KBM-7 (cell line): ENCODE results near the gene RIC8B.

ENCODE experiments used
- DNase-seq: peaks from one replicate; pipeline ENCODE4 v3.0.0-alpha.2; 2015
- in situ Hi-C: fragments of 300-500 bp; cut with MboI; formaldehyde crosslinking; loops from 2 replicates; pipeline ENCODE4 v1.14.3; 2020; ENCODE audit warnings: low sequenced_read_pairs, low pct_unique_long_range_greater_than_20kb, mixed read lengths

The RIC8B gene

GRCh38 chr12:106783515-106783914 lies 9.0 kb downstream of the RIC8B start:
- in situ Hi-C loops, result no loop called here
- no peak for DNase-seq

- no peak for DNase-seq
- in situ Hi-C loops, result no loop called here
Measured at GRCh38 chr12:106790020-106790419, 15.5 kb downstream of the RIC8B start.

DNA sequence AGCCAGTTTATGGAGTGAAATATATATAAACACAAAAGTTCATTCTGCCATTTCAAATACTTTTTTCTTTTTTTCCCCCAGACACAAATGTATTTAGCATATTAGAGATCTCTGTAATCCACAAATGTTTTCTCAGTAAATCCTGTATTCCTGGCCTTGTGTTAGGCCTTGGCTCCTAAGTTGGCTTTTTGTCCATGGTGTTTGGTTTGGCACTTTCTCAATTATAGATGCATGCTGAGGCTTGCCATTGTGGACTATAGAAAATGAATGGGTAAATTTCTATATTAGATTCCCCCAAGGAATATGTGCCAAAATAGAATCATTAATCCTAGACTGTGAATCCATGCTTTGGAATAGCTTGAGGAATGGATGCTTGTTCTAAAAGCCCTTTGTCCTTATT lies 17.0 kb downstream of the RIC8B start:
- no peak for DNase-seq
- in situ Hi-C loops, result no loop called here

GRCh38 chr12:106794369-106794768 lies 19.9 kb downstream of the RIC8B start:
- DNase-seq, result no peak
- in situ Hi-C loops, result no loop called here

GRCh38 chr12:106801167-106801708 lies 26.8 kb downstream of the RIC8B start:
- in situ Hi-C loops, result no loop called here
- no peak for DNase-seq

DNA sequence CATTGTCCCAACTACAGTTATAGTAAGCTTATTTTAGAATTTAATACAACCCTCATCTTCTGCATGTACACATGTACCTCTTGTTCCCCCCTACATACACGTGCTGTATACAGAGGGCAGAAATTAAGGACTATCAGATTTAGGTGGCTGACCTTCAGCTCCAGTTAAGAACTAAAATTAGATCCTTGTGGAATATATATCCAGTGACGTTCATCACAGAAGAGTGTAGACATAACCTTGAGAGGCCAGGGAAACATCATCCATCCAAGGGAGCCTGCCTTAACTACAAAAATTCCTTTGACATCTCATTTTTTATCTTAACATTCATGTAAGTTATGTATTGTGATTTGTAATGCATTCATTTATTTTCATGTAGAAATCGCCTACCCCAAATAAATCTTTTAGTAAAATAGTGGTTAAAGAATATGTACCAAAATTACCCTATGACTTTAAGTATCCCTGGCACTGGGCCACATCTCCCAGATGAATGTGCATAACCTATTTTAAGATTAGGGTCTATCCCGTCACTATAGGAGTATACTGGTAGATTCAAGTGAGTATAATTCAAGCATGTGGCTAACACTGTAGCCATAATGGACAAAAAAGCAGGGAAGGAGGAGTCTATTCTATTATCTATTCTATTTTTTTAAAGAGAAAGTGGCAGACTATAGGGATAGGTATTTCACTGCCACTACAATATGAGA lies 27.5 kb downstream of the RIC8B start:
- DNase-seq, result no peak
- in situ Hi-C loops, result no loop called here

- DNase-seq, result no peak
- in situ Hi-C loops, result no loop called here
Measured at GRCh38 chr12:106804668-106805067, 30.2 kb downstream of the RIC8B start.

DNA sequence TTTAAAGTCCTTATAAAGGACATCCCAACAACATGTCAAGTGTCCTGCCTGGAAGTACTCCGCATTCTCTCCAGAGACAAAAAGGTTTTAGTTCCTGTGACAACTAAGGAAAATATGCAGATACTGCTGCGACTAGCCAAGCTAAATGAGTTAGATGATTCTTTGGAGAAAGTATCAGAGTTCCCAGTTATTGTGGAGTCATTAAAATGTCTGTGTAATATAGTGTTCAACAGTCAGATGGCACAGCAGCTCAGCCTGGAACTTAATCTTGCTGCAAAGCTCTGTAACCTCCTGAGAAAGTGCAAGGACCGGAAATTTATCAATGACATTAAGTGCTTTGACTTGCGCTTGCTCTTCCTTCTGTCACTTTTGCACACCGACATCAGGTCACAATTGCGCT lies 40.2 kb downstream of the RIC8B start:
- DNase-seq, result no peak

GRCh38 chr12:106815741-106816140 lies 41.3 kb downstream of the RIC8B start:
- in situ Hi-C loops, result no loop called here
- DNase-seq, result no peak

More for the DNA sequence above, 40.2 kb downstream of the RIC8B start:
- in situ Hi-C loops, result no loop called here

- no peak for DNase-seq
- in situ Hi-C loops, result no loop called here
Measured at GRCh38 chr12:106816231-106816630, 41.7 kb downstream of the RIC8B start.

DNA sequence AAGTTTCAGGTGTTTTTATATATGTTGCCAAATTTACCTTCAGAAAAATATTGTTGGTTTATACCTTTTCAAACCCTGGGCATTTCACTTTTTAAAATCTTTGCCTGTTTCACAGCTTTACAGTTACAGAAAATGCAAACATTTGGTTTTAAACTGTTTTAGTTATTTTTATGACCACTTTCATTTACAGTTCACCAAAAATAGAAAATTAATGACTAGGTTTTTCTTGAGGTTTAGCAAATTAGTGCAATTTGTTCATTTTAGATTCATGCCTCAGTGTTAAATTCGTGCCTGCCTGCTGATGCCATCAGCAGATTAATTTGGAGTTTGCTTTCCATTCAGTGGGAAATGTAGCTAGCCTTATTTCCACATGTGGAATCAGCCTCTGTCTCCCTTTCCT lies 45.5 kb downstream of the RIC8B start:
- in situ Hi-C loops, result no loop called here
- DNase-seq, result no peak

DNA sequence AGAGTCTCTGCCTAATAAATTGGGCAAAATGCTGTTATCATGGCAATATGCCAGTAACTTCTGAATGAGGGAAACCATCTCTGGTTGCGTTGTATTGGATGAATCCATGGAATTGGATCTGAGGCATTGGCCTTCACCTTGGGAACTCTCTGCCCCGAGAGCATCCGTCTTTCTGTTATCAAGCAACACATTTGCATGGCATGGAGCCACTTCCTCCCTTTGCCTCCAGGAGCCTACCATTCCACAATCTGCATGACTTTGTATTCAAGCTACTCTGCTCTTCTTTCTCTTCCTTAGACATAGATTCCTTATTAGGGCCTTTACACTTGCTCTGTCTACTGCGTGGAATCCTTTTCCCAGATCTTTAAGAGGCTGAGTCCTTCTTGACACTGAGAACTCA lies 57.2 kb downstream of the RIC8B start:
- DNase-seq, result no peak
- in situ Hi-C loops, result no loop called here

DNA sequence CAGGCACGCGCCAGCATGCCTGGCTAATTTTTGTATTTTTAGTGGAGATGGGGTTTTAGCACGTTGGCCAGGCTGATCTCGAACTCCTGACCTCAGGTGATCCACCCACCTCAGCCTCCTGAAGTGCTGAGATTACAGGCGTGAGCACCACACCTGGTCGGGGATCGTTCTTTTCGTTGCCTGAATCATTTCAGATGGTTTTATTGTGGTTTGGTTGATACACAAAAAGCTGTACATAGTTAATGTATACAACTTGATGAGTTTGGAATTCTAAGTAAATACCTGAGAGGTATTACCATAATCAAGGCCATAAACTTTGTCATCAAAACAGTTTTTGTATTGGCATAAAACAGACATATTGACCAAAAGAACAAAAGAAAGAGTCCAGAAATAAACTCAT lies 63.3 kb downstream of the RIC8B start:
- in situ Hi-C loops, result no loop called here
- DNase-seq, result no peak

DNA sequence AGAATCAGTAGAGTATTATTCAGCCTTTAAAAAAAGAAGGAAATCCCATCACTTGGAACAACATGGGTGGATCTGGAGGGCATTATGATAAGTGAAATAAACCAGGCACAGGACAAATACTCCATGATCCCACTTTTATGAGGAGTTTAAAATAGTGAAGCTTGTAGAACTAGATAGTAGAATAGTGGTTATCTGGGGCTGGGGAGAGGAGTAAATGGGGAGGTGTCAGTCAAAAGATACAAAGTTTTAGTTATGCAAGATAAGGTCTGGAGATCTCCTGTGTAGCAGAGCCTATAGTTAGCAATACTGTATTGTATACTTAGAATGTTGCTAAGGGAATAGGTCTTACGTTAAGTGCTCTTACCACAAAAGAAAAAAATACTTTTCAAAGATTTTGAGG lies 64.9 kb downstream of the RIC8B start:
- DNase-seq, result no peak
- in situ Hi-C loops, result no loop called here

DNA sequence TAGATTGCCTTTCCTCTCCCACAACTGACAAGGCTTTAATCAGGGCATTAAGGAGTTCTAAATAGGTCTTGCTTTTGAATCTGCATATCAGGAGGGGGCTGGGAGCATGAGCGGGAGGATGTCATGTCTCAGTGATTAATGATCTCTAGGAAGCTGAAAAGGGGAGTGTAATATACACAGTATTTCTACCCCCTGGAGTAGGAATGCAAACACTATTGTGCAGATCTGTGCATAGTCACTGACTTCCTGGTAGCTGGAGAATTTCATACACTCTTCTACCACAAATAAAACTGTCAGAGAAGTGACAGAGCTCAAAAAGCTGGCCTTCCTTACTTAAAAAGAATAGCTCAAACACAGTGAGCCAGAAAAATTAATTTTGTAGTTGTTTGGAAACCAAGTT lies 65.8 kb downstream of the RIC8B start:
- in situ Hi-C loops, result no loop called here

GRCh38 chr12:106841510-106842302 lies 67.2 kb downstream of the RIC8B start:
- in situ Hi-C loops, result no loop called here
- peak; percentile 51 for DNase-seq

More for the DNA sequence above, 65.8 kb downstream of the RIC8B start:
- DNase-seq, result peak; percentile 36

DNA sequence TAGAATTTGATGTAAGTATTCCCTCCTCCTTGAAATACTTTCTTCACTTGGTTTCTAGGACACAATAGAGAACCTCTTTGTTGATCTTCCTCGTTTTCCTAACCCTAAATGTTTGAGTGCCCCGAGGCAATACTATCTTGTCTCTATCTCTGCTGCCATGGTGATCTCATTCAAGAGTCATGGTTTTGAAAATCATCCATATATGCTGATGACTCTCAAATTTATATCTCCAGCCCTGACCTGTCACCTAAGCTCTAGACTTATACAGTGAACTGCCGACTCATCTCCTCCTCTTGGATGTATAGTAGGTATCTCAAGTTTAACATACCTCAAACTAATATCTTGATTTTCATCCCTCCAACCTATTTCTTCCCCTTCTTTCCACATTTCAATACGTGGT lies 71.4 kb downstream of the RIC8B start:
- DNase-seq, result no peak
- in situ Hi-C loops, result no loop called here

GRCh38 chr12:106847861-106848260 lies 73.4 kb downstream of the RIC8B start:
- in situ Hi-C loops, result no loop called here
- DNase-seq, result no peak

DNA sequence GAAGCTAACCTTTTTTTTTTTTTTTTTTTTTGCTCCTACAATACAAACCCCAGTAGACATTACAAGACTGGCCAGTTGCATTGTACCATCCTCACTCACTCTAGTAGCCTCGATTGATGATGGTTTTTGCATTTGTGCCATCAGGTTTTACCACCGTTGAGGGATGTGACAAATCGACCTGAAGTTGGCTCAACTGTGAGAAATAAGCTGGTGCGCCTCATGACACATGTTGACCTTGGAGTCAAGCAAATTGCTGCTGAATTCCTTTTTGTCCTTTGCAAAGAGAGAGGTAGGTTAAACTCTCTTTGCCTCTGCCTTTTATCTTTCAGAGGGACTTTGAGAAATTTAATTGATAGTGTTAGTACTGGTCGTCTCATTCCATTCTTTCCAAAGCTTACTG lies 76.8 kb downstream of the RIC8B start:
- no peak for DNase-seq
- in situ Hi-C loops, result no loop called here

- DNase-seq, result no peak
- in situ Hi-C loops, result no loop called here
Measured at GRCh38 chr12:106854723-106855122, 80.2 kb downstream of the RIC8B start.
